ENCODE data around the gene ABCA2.

DNA sequence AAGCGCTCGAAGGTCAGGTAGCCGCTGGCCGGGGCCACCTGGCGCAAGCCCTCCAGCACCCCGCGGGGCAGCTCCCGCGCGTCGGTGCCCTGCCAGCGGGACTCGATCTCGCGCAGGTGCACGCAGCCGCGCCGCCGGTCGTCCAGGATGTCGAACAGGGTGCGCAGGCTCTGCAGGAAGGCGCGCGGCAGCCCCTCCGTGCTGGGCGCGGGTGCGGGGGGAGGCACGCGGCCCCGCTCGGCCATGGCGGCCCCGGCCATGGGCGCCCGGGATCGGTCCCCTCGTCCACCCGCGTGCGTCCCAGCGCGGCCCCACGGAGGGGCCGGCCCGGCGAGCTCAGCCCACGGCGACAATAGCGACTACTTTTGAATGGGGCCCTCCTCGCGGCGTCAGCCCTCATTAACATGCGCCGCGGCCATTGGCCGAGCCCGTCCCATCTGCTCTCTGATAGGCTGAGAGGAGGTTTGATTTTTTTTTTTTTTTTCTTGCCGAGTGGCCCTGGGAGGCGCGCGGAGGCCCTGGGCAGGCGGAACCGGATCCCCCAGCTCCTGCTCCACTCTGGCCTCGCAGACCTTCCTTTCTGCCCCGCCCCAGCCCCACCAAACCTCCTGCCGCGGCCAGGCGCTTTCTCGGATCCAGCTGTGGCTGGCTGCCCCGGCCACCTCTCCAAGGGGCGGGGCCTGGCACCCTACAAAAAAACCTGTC is 42.3 kb upstream of the ABCA2 start, which contains the start of gene SAPCD2:
- TF ChIP-seq EZH2 (IDR thresholded peaks at IDR 0.05) = no peak
- TF ChIP-seq EZH2phosphoT487 (IDR thresholded peaks at IDR 0.05) = no peak
- TF ChIP-seq, protein P1, sequence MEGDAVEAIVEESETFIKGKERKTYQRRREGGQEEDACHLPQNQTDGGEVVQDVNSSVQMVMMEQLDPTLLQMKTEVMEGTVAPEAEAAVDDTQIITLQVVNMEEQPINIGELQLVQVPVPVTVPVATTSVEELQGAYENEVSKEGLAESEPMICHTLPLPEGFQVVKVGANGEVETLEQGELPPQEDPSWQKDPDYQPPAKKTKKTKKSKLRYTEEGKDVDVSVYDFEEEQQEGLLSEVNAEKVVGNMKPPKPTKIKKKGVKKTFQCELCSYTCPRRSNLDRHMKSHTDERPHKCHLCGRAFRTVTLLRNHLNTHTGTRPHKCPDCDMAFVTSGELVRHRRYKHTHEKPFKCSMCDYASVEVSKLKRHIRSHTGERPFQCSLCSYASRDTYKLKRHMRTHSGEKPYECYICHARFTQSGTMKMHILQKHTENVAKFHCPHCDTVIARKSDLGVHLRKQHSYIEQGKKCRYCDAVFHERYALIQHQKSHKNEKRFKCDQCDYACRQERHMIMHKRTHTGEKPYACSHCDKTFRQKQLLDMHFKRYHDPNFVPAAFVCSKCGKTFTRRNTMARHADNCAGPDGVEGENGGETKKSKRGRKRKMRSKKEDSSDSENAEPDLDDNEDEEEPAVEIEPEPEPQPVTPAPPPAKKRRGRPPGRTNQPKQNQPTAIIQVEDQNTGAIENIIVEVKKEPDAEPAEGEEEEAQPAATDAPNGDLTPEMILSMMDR (IDR thresholded peaks at IDR 0.05) = no peak
